ENCODE results near the gene POU5F2.

Gene POU5F2

DNA sequence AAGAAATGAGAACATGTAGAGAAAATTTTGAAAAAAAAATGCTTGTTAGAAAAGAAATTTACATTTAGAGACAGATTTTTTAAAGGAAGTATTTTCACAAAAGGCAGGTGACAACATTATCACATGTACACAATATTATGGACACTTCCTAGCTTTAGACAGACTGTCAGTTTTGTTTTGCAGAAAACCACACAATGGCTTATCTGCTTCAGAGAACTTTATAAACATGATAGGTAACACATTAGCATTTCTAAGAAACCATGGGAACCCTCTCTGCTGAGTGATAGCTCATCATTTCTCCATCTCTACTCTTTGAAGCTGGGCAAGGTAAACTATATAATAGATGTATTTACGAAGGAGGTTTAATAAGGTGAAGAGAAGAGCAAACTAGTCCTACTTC, 25.6 kb downstream of the POU5F2 start:
- DNase-seq = no peak

DNA sequence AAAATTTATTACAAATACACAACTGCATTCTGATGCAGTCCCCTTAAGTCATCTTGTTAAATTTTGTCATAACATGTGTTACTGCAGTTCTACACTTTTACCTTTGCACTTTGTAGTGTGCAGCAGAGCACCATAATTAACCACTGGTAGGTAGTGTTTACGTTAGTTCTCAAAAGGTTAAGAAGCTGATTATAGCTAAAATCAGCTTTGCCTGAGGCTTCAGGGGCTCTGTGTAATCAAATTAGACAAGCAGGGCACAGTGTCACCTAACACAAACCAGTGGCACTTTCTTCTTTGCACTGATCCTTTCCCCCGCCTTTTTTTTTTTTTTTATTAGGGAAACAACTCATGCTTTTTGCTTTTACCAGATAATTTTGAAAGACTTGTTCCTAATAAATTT, 26.1 kb downstream of the POU5F2 start:
- no peak for DNase-seq

DNA sequence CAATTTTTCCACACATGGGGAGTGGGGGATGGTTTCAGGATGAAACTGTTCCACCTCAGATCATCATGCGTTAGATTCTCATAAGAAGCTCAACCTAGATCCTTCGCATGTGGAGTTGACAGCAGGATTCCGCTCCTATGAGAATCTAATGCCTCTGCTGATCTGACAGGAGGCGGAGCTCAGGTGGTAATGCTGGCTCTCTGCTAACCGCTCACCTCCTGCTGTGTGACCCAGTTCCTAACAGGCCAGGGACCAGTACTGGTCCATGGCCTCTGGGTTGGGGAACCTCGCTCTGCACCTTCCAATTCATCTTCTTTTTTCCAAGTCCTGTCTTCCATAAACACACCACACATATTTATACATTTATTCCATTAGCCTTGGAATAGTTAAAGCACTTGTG, 33.0 kb downstream of the POU5F2 start:
- DNase-seq = no peak

DNA sequence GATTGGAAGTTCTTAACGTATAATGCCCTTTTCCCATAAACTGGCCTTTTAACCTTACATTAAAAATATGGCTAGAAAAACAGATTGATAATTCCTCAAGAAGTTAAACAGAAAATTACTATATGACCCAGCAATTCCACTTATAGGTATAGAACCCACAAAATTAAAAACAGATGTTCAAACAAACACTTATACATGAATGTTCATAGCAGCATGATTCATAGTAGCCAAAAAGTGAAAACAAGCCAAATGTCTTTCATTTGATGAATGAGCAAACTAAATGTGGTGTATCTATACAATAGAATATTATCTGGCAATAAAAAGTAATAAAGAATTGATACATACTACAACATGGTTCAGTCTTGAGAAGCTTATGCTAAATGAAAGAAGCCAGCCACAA, 35.5 kb downstream of the POU5F2 start:
- DNase-seq = no peak

DNA sequence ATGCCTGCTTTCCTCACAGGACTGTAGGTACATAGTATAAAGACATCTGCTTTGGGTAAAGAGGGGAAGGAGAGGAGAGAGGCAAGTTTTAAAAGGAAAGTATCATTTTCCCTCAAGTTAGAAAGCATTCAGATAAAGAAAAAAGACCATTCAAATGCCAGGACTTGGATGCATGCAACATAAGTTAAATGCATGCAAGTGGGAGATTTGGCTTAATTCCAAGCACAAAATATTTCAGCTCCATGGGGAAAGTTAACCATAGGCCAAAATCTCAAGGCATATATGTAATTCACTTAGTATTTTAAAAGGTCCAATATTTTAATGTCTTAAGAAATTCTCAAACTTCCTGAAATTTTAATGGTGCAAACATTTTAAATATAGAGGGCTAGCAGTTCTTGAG, 36.4 kb downstream of the POU5F2 start:
- no peak for DNase-seq

DNA sequence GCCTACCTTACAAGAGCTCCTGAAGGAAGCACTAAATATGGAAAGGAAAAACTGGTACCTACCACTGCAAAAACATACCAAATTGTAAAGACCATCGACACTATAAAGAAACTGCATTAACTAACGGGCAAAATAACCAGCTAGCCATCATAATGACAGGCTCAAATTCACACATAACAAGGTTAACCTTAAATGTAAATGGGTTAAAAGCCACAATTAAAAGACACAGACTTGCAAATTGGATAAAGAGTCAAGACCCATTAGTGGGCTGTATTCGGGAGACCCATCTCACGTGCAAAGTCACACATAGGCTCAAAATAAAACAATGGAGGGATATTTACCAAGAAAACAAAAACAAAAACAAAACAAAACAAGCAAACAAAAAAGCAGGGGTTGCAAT, 49.4 kb downstream of the POU5F2 start:
- DNase-seq = no peak

Measured in suppressor macrophage treated with lipopolysaccharide for 4 hours (primary cell).